ENCODE data around the gene NRXN3. TPM values are rescaled to one million over a fixed set of nuclear protein-coding genes. Genes with fewer than 3 reads are reported as not detected.

NRXN3 gene
- total RNA-seq, 2 donors from 2014 or later: 1.2 to 7.8 TPM

DNA sequence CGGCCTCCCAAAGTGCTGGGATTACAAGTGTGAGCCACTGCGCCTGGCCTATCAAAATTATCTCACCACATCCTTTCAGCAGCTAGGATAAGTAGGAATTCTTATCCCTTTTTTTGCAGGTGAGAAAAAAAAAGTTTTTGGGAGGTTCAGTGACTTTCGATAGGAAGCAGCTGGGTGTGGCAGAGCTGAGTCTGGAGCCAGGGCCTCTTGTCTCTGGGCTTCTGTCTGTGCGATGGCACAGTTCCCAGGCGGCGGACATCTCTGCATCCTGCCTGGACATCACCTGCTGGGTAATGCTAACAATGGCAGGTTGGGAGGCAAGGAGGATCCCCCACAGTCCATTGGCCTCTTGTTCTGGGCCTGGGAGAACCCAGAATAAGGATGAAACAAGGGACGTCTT, 12.5 kb downstream of the NRXN3 start:
- intact Hi-C loops (cut with DNase I): no loop called here
- no peaks in the 10 kb centered on the region for H3K36me3 ChIP-seq

DNA sequence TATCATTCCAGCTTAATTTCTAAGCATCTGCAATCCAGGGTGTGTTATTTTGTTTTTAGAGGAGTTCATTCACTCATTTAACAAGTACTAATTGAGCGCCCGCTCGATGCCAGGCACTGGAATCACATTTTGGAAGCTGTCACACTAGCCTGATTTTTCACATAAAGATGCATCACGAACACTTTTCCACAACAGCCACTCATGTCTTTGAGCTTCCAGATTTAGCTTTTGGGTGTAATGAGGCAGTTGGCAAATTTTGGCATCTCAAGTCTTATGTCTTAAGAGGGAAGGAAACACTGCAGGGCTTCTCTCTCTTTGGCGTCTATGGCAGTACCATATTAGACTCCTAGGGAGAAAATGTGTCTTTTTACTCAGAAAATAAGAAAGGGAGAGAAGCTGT, 14.0 kb downstream of the NRXN3 start:
- Histone ChIP-seq H3K27me3 (no peaks in the 10 kb centered on the region), H3K36me3 (no peaks in the 10 kb centered on the region), H3K27ac (no peak overlapping the region), H3K4me1 (no peaks in the 10 kb centered on the region), H3K9ac (ENCODE audit: low read depth in 2 of 2, low read length in 2 of 2) (no peak overlapping the region), H3K4me3 (no peak overlapping the region), H3K9me3 (no peaks in the 10 kb centered on the region)
- intact Hi-C loops (cut with DNase I): no loop called here
- TF ChIP-seq, protein P1, sequence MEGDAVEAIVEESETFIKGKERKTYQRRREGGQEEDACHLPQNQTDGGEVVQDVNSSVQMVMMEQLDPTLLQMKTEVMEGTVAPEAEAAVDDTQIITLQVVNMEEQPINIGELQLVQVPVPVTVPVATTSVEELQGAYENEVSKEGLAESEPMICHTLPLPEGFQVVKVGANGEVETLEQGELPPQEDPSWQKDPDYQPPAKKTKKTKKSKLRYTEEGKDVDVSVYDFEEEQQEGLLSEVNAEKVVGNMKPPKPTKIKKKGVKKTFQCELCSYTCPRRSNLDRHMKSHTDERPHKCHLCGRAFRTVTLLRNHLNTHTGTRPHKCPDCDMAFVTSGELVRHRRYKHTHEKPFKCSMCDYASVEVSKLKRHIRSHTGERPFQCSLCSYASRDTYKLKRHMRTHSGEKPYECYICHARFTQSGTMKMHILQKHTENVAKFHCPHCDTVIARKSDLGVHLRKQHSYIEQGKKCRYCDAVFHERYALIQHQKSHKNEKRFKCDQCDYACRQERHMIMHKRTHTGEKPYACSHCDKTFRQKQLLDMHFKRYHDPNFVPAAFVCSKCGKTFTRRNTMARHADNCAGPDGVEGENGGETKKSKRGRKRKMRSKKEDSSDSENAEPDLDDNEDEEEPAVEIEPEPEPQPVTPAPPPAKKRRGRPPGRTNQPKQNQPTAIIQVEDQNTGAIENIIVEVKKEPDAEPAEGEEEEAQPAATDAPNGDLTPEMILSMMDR (IDR thresholded peaks at IDR 0.05): no peak
- DNase-seq: no peak

More for the DNA sequence above, 12.5 kb downstream of the NRXN3 start:
- TF ChIP-seq, protein P1 (IDR thresholded peaks at IDR 0.05): no peak
- H3K27me3 ChIP-seq: no peaks in the 10 kb centered on the region
- H3K27ac ChIP-seq: no peak overlapping the region
- no peak overlapping the region for H3K9ac ChIP-seq (ENCODE audit: low read depth in 2 of 2, low read length in 2 of 2)
- DNase-seq: no peak
- H3K4me3 ChIP-seq: no peak overlapping the region
- no peaks in the 10 kb centered on the region for H3K4me1 ChIP-seq
- H3K9me3 ChIP-seq: no peaks in the 10 kb centered on the region

DNA sequence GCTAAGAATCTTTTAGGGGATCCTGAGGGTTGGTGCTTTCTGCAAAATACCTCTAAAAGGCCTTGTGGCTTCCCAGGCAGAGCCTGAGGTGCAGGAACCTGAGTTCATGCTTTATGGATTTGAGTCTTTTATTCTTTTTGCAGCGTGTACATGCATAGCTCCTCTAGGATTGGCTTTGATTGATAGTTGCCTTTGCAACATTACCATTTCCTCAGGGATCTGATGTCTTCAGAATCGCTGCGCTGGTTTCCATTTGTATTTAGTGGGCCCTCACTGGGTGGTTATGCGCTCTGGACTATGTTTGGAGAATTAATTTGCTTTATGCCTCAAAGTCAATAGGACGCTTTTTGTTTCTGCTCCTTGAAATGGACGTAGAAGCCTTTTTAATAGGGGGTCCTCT, 16.1 kb downstream of the NRXN3 start:
- intact Hi-C loops (cut with DNase I): no loop called here
- no peaks in the 10 kb centered on the region for H3K9me3 ChIP-seq
- TF ChIP-seq, protein P1 (IDR thresholded peaks at IDR 0.05): no peak
- no peak for DNase-seq
- H3K4me3 ChIP-seq: no peak overlapping the region
- no peak overlapping the region for H3K9ac ChIP-seq (ENCODE audit: low read depth in 2 of 2, low read length in 2 of 2)
- H3K27ac ChIP-seq: no peak overlapping the region
- no peaks in the 10 kb centered on the region for H3K36me3 ChIP-seq
- H3K4me1 ChIP-seq: no peaks in the 10 kb centered on the region
- H3K27me3 ChIP-seq: no peaks in the 10 kb centered on the region

DNA sequence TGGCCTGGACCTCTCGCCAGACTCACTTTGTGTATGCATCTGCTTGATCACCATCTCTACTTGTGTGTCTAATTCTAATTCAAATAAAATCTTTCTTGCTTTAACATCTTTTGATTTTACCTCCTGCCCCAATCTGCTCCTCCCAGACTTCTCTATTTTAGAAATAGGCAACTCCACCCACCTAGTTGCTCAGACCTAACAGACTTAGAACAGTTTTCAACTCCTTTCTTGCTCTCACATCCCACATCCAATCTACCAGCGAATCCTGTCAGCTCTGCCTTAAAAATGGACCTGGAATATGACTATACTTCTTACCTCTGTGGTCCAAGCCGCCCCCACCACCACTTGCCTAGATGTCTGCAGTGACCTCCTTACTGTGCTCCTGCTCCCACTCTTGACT, 18.7 kb downstream of the NRXN3 start:
- intact Hi-C loops (cut with DNase I): no loop called here

DNA sequence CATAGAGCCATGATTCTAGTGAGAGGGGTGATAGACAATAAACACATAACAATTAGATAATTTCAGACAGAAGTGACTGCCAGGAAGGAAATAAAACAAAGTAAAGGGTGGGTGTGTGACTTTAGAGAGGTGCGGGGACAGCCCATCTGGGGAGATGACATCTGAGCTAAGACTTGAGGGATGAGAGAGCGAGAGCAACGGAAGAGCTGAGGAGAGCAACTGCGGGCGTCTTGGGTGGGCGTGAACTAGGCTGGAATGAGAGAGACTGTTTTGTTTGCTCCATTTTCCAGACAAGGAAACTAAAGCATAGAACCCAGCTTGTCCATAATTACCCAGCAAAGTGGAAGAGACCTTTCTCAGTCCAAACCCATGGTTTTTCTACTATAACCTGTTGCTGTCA, 25.3 kb downstream of the NRXN3 start:
- TF ChIP-seq, protein P1 (IDR thresholded peaks at IDR 0.05): no peak
- H3K27ac ChIP-seq: no peak overlapping the region
- H3K4me3 ChIP-seq: no peak overlapping the region
- H3K9me3 ChIP-seq: no peaks in the 10 kb centered on the region
- no peak for DNase-seq
- no peak overlapping the region for H3K9ac ChIP-seq (ENCODE audit: low read depth in 2 of 2, low read length in 2 of 2)
- H3K27me3 ChIP-seq: no peaks in the 10 kb centered on the region
- intact Hi-C loops (cut with DNase I): no loop called here
- H3K36me3 ChIP-seq: no peaks in the 10 kb centered on the region
- H3K4me1 ChIP-seq: no peaks in the 10 kb centered on the region

More for the DNA sequence above, 18.7 kb downstream of the NRXN3 start:
- Histone ChIP-seq H3K4me1 (no peaks in the 10 kb centered on the region), H3K36me3 (no peaks in the 10 kb centered on the region), H3K27me3 (no peaks in the 10 kb centered on the region), H3K9me3 (no peaks in the 10 kb centered on the region), H3K9ac (ENCODE audit: low read depth in 2 of 2, low read length in 2 of 2) (no peak overlapping the region), H3K27ac (no peak overlapping the region), H3K4me3 (no peak overlapping the region)
- TF ChIP-seq, protein P1 (IDR thresholded peaks at IDR 0.05): no peak
- no peak for DNase-seq

DNA sequence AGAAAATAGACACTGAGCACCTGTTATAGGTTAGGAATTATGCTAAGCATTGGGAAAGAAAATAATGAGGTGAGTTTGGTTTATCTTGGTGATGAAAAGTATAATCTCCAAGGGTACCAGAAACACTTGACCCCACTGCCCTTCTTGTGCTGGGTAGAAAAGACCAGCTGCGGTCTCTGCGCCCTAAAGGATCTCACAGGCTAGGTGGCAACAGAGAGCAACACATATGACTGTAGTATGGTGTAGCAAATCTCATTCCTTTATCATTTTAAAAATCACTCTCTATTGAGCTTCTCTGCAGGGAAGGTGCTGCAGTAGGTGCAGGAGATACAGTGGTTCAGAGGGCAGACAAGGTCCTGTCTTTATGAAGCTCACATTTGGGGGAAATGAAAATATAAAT, 26.1 kb downstream of the NRXN3 start:
- no peak for DNase-seq
- Histone ChIP-seq H3K27me3 (no peaks in the 10 kb centered on the region), H3K4me3 (no peak overlapping the region), H3K9me3 (no peaks in the 10 kb centered on the region), H3K9ac (ENCODE audit: low read depth in 2 of 2, low read length in 2 of 2) (no peak overlapping the region), H3K27ac (no peak overlapping the region), H3K36me3 (no peaks in the 10 kb centered on the region), H3K4me1 (no peaks in the 10 kb centered on the region)
- intact Hi-C loops (cut with DNase I): no loop called here
- TF ChIP-seq, protein P1 (IDR thresholded peaks at IDR 0.05): no peak

All from colonic mucosa (tissue), 4 donors.